ENCODE measurements around the gene TCOF1. TPM values are rescaled to one million over a fixed set of nuclear protein-coding genes. Genes with fewer than 3 reads are reported as not detected.

TCOF1 gene
- total RNA-seq, 2 donors from 2014 or later = 28.9 to 58.3 TPM

- Histone ChIP-seq H3K36me3 (no peaks in the 10 kb centered on the region), H3K9me3 (no peaks in the 10 kb centered on the region), H3K27ac (no peak overlapping the region), H3K4me1 (replicated peaks) (no peaks in the 10 kb centered on the region), H3K4me3 (no peak overlapping the region), H3K27me3 (replicated peaks; ENCODE audit: insufficient read depth) (no peaks in the 10 kb centered on the region)
- 60% methylated on average over 9 of the region's 9 CpGs for WGBS
- intact Hi-C loops (cut with DNase I) = no loop called here
- TF ChIP-seq POLR2AphosphoS5 (IDR thresholded peaks at IDR 0.05) (no peak), POLR2A (IDR thresholded peaks at IDR 0.05) (no peak)
- TF ChIP-seq, protein P1, sequence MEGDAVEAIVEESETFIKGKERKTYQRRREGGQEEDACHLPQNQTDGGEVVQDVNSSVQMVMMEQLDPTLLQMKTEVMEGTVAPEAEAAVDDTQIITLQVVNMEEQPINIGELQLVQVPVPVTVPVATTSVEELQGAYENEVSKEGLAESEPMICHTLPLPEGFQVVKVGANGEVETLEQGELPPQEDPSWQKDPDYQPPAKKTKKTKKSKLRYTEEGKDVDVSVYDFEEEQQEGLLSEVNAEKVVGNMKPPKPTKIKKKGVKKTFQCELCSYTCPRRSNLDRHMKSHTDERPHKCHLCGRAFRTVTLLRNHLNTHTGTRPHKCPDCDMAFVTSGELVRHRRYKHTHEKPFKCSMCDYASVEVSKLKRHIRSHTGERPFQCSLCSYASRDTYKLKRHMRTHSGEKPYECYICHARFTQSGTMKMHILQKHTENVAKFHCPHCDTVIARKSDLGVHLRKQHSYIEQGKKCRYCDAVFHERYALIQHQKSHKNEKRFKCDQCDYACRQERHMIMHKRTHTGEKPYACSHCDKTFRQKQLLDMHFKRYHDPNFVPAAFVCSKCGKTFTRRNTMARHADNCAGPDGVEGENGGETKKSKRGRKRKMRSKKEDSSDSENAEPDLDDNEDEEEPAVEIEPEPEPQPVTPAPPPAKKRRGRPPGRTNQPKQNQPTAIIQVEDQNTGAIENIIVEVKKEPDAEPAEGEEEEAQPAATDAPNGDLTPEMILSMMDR (IDR thresholded peaks at IDR 0.05) = no peak
- DNase-seq (ENCODE audit: low spot score) = no peak
These were observed 38.6 kb upstream of the TCOF1 start for GRCh38 chr5:150318613-150319483.

DNA sequence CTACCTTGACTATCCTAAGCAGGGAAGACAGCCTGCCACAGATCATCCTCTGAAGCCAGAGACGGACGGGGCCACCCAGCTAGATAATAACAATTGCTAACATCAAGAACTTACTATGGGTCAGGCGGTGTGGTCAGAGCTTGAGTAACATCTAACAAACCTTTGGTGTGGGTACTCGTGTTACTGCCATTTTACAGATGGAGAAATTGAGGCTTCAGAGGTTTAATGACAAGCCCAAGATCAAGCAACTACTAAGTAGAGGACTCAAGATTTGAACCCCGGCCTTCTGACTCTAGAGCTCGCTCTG, 38.1 kb upstream of the TCOF1 start:
- H3K4me1 ChIP-seq (replicated peaks) = no peaks in the 10 kb centered on the region
- no peak overlapping the region for H3K27ac ChIP-seq
- no peak overlapping the region for H3K4me3 ChIP-seq
- no peaks in the 10 kb centered on the region for H3K27me3 ChIP-seq (replicated peaks; ENCODE audit: insufficient read depth)
- WGBS = 92% methylated on average over 6 of the region's 6 CpGs
- H3K9me3 ChIP-seq = no peaks in the 10 kb centered on the region
- no peak for TF ChIP-seq POLR2A (IDR thresholded peaks at IDR 0.05)
- no peak for TF ChIP-seq POLR2AphosphoS5 (IDR thresholded peaks at IDR 0.05)
- TF ChIP-seq, protein P1 (IDR thresholded peaks at IDR 0.05) = no peak
- no peak for DNase-seq (ENCODE audit: low spot score)
- no peaks in the 10 kb centered on the region for H3K36me3 ChIP-seq
- intact Hi-C loops (cut with DNase I) = no loop called here

- WGBS = 49% methylated on average over 2 of the region's 2 CpGs
- no peak for TF ChIP-seq POLR2A (IDR thresholded peaks at IDR 0.05)
- TF ChIP-seq, protein P1 (IDR thresholded peaks at IDR 0.05) = no peak
- TF ChIP-seq POLR2AphosphoS5 (IDR thresholded peaks at IDR 0.05) = no peak
- no peaks in the 10 kb centered on the region for H3K36me3 ChIP-seq
- intact Hi-C loops (cut with DNase I) = no loop called here
- H3K27ac ChIP-seq = no peak overlapping the region
- no peak for DNase-seq (ENCODE audit: low spot score)
- H3K4me3 ChIP-seq = no peak overlapping the region
- no peaks in the 10 kb centered on the region for H3K9me3 ChIP-seq
- H3K4me1 ChIP-seq (replicated peaks) = no peaks in the 10 kb centered on the region
- no peaks in the 10 kb centered on the region for H3K27me3 ChIP-seq (replicated peaks; ENCODE audit: insufficient read depth)
These were observed 37.4 kb upstream of the TCOF1 start for GRCh38 chr5:150320044-150320613.

DNA sequence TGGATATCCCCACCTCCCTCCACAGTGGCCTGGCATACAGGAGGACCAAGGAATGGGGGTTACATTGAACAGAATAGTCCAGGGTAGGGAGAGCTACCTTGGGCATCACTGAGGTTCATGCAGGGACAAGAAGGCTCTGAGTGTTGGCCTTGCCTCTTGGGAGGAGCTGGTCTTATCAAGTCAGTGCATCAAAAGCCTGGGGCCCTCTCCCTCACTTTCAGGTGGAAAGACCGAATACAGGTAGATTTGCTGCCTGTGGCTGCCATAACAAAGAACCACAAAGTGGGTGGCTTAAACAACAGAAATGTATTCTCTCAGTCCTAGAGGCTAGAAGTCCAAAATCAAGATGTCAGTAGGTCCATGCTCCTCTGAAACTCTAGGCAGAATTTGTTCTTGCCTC, 36.3 kb upstream of the TCOF1 start:
- no peak for TF ChIP-seq POLR2AphosphoS5 (IDR thresholded peaks at IDR 0.05)
- TF ChIP-seq POLR2A (IDR thresholded peaks at IDR 0.05) = no peak
- TF ChIP-seq, protein P1 (IDR thresholded peaks at IDR 0.05) = no peak
- Histone ChIP-seq H3K4me1 (replicated peaks) (no peaks in the 10 kb centered on the region), H3K27ac (no peak overlapping the region), H3K4me3 (no peak overlapping the region), H3K36me3 (no peaks in the 10 kb centered on the region), H3K27me3 (replicated peaks; ENCODE audit: insufficient read depth) (no peaks in the 10 kb centered on the region), H3K9me3 (no peaks in the 10 kb centered on the region)
- intact Hi-C loops (cut with DNase I) = no loop called here
- no peak for DNase-seq (ENCODE audit: low spot score)
- 95% methylated on average over 1 of the region's 1 CpG for WGBS

GRCh38 chr5:150321784-150322183, 35.7 kb upstream of the TCOF1 start:
- 70% methylated on average over 1 of the region's 1 CpG for WGBS
- Histone ChIP-seq H3K36me3 (no peaks in the 10 kb centered on the region), H3K27me3 (replicated peaks; ENCODE audit: insufficient read depth) (no peaks in the 10 kb centered on the region), H3K27ac (no peak overlapping the region), H3K9me3 (no peaks in the 10 kb centered on the region), H3K4me3 (no peak overlapping the region), H3K4me1 (replicated peaks) (no peaks in the 10 kb centered on the region)
- DNase-seq (ENCODE audit: low spot score) = no peak
- intact Hi-C loops (cut with DNase I) = no loop called here
- TF ChIP-seq, protein P1 (IDR thresholded peaks at IDR 0.05) = no peak
- TF ChIP-seq POLR2AphosphoS5 (IDR thresholded peaks at IDR 0.05) (no peak), POLR2A (IDR thresholded peaks at IDR 0.05) (no peak)

Data from prostate gland (tissue), 2 donors.